DMS 273 (cell line): ENCODE data around the gene BTBD7.
"Not testable (repeated sequence)": the region's sequence is repeated elsewhere in the genome, so short reads cannot be mapped to it uniquely, and the experiment has no call there.

Experiments used
- DNase-seq: peaks from one replicate; lab custom pipeline; 2025; ENCODE audit not compliant: unreplicated experiment; lab: John Stamatoyannopoulos, UW

Gene BTBD7

GRCh38 chr14:93332853-93333630 is at the start of gene BTBD7:
Gene BTBD7, minus strand, starts transcription at chr14:93333036. Its CDS starts 36,985 bp downstream, at chr14:93296051.
- DNase-seq = peak; percentile 99

GRCh38 chr14:93381644-93382043 is 48.8 kb upstream of the BTBD7 start:
- no peak for DNase-seq

- DNase-seq = no peak
Observed at GRCh38 chr14:93379831-93380230, 47.0 kb upstream of the BTBD7 start.

GRCh38 chr14:93375673-93376156 is 42.9 kb upstream of the BTBD7 start:
- no peak for DNase-seq

- no peak for DNase-seq
Observed at GRCh38 chr14:93369713-93370266, 37.0 kb upstream of the BTBD7 start.

GRCh38 chr14:93368996-93369712 is 36.3 kb upstream of the BTBD7 start:
- no peak for DNase-seq

GRCh38 chr14:93354873-93355272 is 22.0 kb upstream of the BTBD7 start:
- DNase-seq = not testable (repeated sequence)

- no peak for DNase-seq
Observed at GRCh38 chr14:93348292-93348691, 15.5 kb upstream of the BTBD7 start.

- DNase-seq = no peak
Observed at GRCh38 chr14:93347850-93348249, 15.0 kb upstream of the BTBD7 start.

- DNase-seq = no peak
Observed at GRCh38 chr14:93346926-93347721, 14.3 kb upstream of the BTBD7 start, which contains the start of gene COX8C. Gene COX8C, plus strand, starts transcription at chr14:93347182. Its CDS starts 87 bp downstream, at chr14:93347269.

GRCh38 chr14:93343797-93344196 is 11.0 kb upstream of the BTBD7 start:
- no peak for DNase-seq

GRCh38 chr14:93343266-93343665 is 10.4 kb upstream of the BTBD7 start:
- no peak for DNase-seq

- DNase-seq = no peak
Observed at GRCh38 chr14:93337884-93338283, 5.0 kb upstream of the BTBD7 start.

- DNase-seq = peak; percentile 24
Observed at GRCh38 chr14:93337143-93337753, 4.4 kb upstream of the BTBD7 start.

GRCh38 chr14:93333631-93334103 is 831 bp upstream of the BTBD7 start:
- no peak for DNase-seq

- DNase-seq = peak; percentile 77
Observed at GRCh38 chr14:93332397-93332852, 411 bp downstream of the BTBD7 start.

- no peak for DNase-seq
Observed at GRCh38 chr14:93331728-93332396, 974 bp downstream of the BTBD7 start.

- DNase-seq = no peak
Observed at GRCh38 chr14:93331002-93331727, 1.7 kb downstream of the BTBD7 start.

- no peak for DNase-seq
Observed at GRCh38 chr14:93330609-93331000, 2.2 kb downstream of the BTBD7 start.
